Omental fat pad (tissue), 4 donors: ENCODE results near the gene LDLRAD3. TPM values are rescaled to one million over a fixed set of nuclear protein-coding genes. Genes with fewer than 3 reads are reported as not detected.
A peak's percentile ranks its signal among the peaks of the same experiment; 100 is the strongest.

Experiments used
- ATAC-seq: fragments of 150-250 bp; one replicate; pipeline ENCODE4 v1.9.1; 2016; ENCODE audit warnings: mild to moderate bottlenecking, moderate library complexity; ENCODE audit not compliant: low FRiP score
- DNase-seq: peaks from one replicate; pipeline ENCODE4 v3.0.0-alpha.2; 2019; ENCODE audit warnings: low spot score
- CTCF ChIP-seq, 3 donors: fragments of 450-650 bp; IDR thresholded peaks; one replicate each; pipeline ENCODE4 v1.5.1; 2016 to 2017; ENCODE audit warnings: antibody characterized with exemption in 3 of 3, mild to moderate bottlenecking in 3 of 3, moderate library complexity in 2 of 3
- total RNA-seq, 4 donors: library from RNA; depleted of rRNA; stranded (reverse); fragments of >200 nt; gene quantifications; one replicate each; pipeline ENCODE4 v1.1.0, GENCODE V29; 2016

LDLRAD3 gene
- total RNA-seq, 4 donors from 2014 or later, result 15.6 to 70.2 (median 25.7) TPM

- ATAC-seq (no peak), DNase-seq (no peak)
- TF ChIP-seq CTCF (IDR thresholded peaks at IDR 0.05), result no peak
These were observed 6.2 kb downstream of the LDLRAD3 start for GRCh38 chr11:35950082-35950481.

GRCh38 chr11:35951680-35952079 is 7.8 kb downstream of the LDLRAD3 start:
- ATAC-seq, result no peak
- DNase-seq, result no peak

GRCh38 chr11:35953081-35953760 is 9.4 kb downstream of the LDLRAD3 start:
- no peak for TF ChIP-seq CTCF (IDR thresholded peaks at IDR 0.05)
- peak; percentile 23 for ATAC-seq
- no peak for DNase-seq

More at GRCh38 chr11:35951680-35952079, 7.8 kb downstream of the LDLRAD3 start:
- TF ChIP-seq CTCF (IDR thresholded peaks at IDR 0.05), result no peak

- no peak for DNase-seq
- no peak for ATAC-seq
- TF ChIP-seq CTCF (IDR thresholded peaks at IDR 0.05), result no peak
These were observed 10.3 kb downstream of the LDLRAD3 start for GRCh38 chr11:35954205-35954604.

GRCh38 chr11:35955636-35956035 is 11.8 kb downstream of the LDLRAD3 start:
- ATAC-seq (no peak), DNase-seq (no peak)
- TF ChIP-seq CTCF (IDR thresholded peaks at IDR 0.05), result no peak

- no peak for ATAC-seq
- no peak for DNase-seq
- no peak for TF ChIP-seq CTCF (IDR thresholded peaks at IDR 0.05)
These were observed 18.7 kb downstream of the LDLRAD3 start for GRCh38 chr11:35962369-35963138.

- no peak for DNase-seq
- ATAC-seq, result no peak
- no peak for TF ChIP-seq CTCF (IDR thresholded peaks at IDR 0.05)
These were observed 20.0 kb downstream of the LDLRAD3 start for GRCh38 chr11:35963911-35964310.
